Lung (tissue), 12 donors: ENCODE results near the gene DLG2. TPM values are rescaled to one million over a fixed set of nuclear protein-coding genes. Genes with fewer than 3 reads are reported as not detected.

Source experiments
- ATAC-seq: fragments of 200-7000 bp; cut with Tn5 transposase; one replicate; pipeline ENCODE4 v1.9.1; 2020; ENCODE audit warnings: moderate number of reproducible peaks; ENCODE audit not compliant: insufficient read depth, low FRiP score
- DNase-seq, 3 donors: peaks; one replicate each; pipeline ENCODE4 v3.0.0-alpha.2; 2013 to 2017
- H3K27ac ChIP-seq, 2 donors: one replicate each; pipeline ENCODE4 v1.5.1; 2013; ENCODE audit warnings: mild to moderate bottlenecking in 2 of 2, moderate library complexity in 2 of 2, control low read depth in 1 of 2, inconsistent platforms in 1 of 2, low read depth in 1 of 2, low read length in 1 of 2
- H3K27me3 ChIP-seq, 3 donors: one replicate each; pipeline ENCODE4 v1.5.1; 2013; ENCODE audit warnings: low read length in 2 of 3; ENCODE audit not compliant: control insufficient read depth in 3 of 3, insufficient read depth in 3 of 3
- H3K36me3 ChIP-seq, 4 donors: one replicate each; pipeline ENCODE4 v1.5.1; 2013; ENCODE audit warnings: low read length in 4 of 4, mild to moderate bottlenecking in 1 of 4, moderate library complexity in 1 of 4; ENCODE audit not compliant: control insufficient read depth in 4 of 4, insufficient read depth in 4 of 4
- H3K4me1 ChIP-seq, 5 donors: one replicate each; pipeline ENCODE4 v1.5.1; 2013; ENCODE audit warnings: low read length in 5 of 5, mild to moderate bottlenecking in 2 of 5, moderate library complexity in 1 of 5; ENCODE audit not compliant: control insufficient read depth in 5 of 5, insufficient read depth in 5 of 5
- H3K4me3 ChIP-seq: one replicate; pipeline ENCODE4 v1.5.1; 2013; ENCODE audit warnings: mild to moderate bottlenecking, control low read depth, moderate library complexity
- H3K9ac ChIP-seq, 2 donors: one replicate each; pipeline ENCODE4 v1.5.1; 2013; ENCODE audit warnings: low read length in 2 of 2, control low read depth in 1 of 2; ENCODE audit not compliant: insufficient read depth in 1 of 2
- H3K9me3 ChIP-seq, 4 donors: one replicate each; pipeline ENCODE4 v1.5.1; 2013; ENCODE audit warnings: low read length in 3 of 4, mild to moderate bottlenecking in 1 of 4, moderate library complexity in 1 of 4; ENCODE audit not compliant: control insufficient read depth in 4 of 4, insufficient read depth in 3 of 4
- CTCF ChIP-seq: IDR thresholded peaks from 2 replicates; pipeline ENCODE4 v1.5.1; 2012; ENCODE audit warnings: mild to moderate bottlenecking; ENCODE audit errors: control extremely low read depth, extremely low read depth
- WGBS, 2 donors: extraction: QIAGEN DNeasy Blood & Tissue Kit; methylation state at CpG; one replicate each; pipeline ENCODE4 v1.1.7; 2013; 5-methylcytosine and 5-hydroxymethylcytosine counted together
- polyA plus RNA-seq, 2 donors: library from polyadenylated mRNA; stranded (reverse); fragments of 200-250 nt; gene quantifications; one replicate each; pipeline ENCODE4 v1.2.1, GENCODE V29; 2013
- total RNA-seq, 2 donors: library from RNA; depleted of rRNA in 1 of 2; stranded (reverse); fragments of >200 nt in 1 of 2; gene quantifications; one replicate each; pipeline ENCODE4 v1.2.1, GENCODE V29; 2014 to 2021
- donor health status: control.
- donor health status: control.
- donor health status: Bipolar disorder and iron deficiency.
- donor health status: healthy.
- donor health status: DM: yes; HTN: yes; CAD: no.

DLG2 gene
- total and polyA plus RNA-seq, 4 donors = 0.32 to 24.1 (median 5.4) TPM

GRCh38 chr11:85495918-85496317 lies 131.2 kb downstream of the DLG2 start:
- H3K9me3 ChIP-seq = peaks cover 0 to 8% (median 0%) of the 10 kb centered on the region in 4 donors
- ATAC-seq (no peak), DNase-seq (no peak)
- no peaks in the 10 kb centered on the region for H3K36me3 ChIP-seq
- no peak for TF ChIP-seq CTCF
- H3K4me3 ChIP-seq = no peak overlapping the region
- no peaks in the 10 kb centered on the region for H3K27me3 ChIP-seq
- WGBS, 2 donors = 88 to 92% methylated on average over 5 of the region's 5 CpGs
- no peak overlapping the region for H3K27ac ChIP-seq
- no peaks in the 10 kb centered on the region for H3K4me1 ChIP-seq
- no peak overlapping the region for H3K9ac ChIP-seq

- no peaks in the 10 kb centered on the region for H3K27me3 ChIP-seq
- 2 to 60% methylated on average over 1 of the region's 1 CpG for WGBS, 2 donors
- H3K4me3 ChIP-seq = no peak overlapping the region
- no peak overlapping the region for H3K27ac ChIP-seq
- ATAC-seq (no peak), DNase-seq (no peak)
- peaks cover 0 to 8% (median 0%) of the 10 kb centered on the region in 4 donors for H3K9me3 ChIP-seq
- no peak for TF ChIP-seq CTCF
- H3K9ac ChIP-seq = no peak overlapping the region
- no peaks in the 10 kb centered on the region for H3K36me3 ChIP-seq
- no peaks in the 10 kb centered on the region for H3K4me1 ChIP-seq
Observed at GRCh38 chr11:85494396-85494795, 132.7 kb downstream of the DLG2 start.

GRCh38 chr11:85485902-85486301 lies 141.2 kb downstream of the DLG2 start:
- TF ChIP-seq CTCF = no peak

GRCh38 chr11:85483861-85484260 lies 143.3 kb downstream of the DLG2 start:
- 97 to 98% methylated on average over 20 of the region's 20 CpGs for WGBS, 2 donors
- Histone ChIP-seq H3K36me3 (no peaks in the 10 kb centered on the region), H3K27me3 (no peaks in the 10 kb centered on the region), H3K9me3 (peaks cover 0 to 20% (median 4%) of the 10 kb centered on the region in 4 donors), H3K27ac (no peak overlapping the region), H3K4me1 (no peaks in the 10 kb centered on the region), H3K9ac (no peak overlapping the region), H3K4me3 (no peak overlapping the region)
- peak in 1 of 3 donors; percentile 9 for DNase-seq
- no peak for ATAC-seq
- TF ChIP-seq CTCF = no peak

More at GRCh38 chr11:85485902-85486301, 141.2 kb downstream of the DLG2 start:
- Histone ChIP-seq H3K36me3 (no peaks in the 10 kb centered on the region), H3K4me3 (no peak overlapping the region), H3K27me3 (no peaks in the 10 kb centered on the region), H3K4me1 (no peaks in the 10 kb centered on the region), H3K9me3 (peaks cover 0 to 20% (median 4%) of the 10 kb centered on the region in 4 donors), H3K9ac (no peak overlapping the region), H3K27ac (no peak overlapping the region)
- DNase-seq (no peak), ATAC-seq (no peak)
- 74 to 96% methylated on average over 2 of the region's 2 CpGs for WGBS, 2 donors
